GM04504 (cell line): ENCODE results near the gene DNAH3.
A peak's percentile ranks its signal among the peaks of the same experiment; 100 is the strongest.
"Not testable (repeated sequence)": the region's sequence is repeated elsewhere in the genome, so short reads cannot be mapped to it uniquely, and the experiment has no call there.

Experiments
- DNase-seq: peaks from one replicate; pipeline ENCODE4 v3.0.0-alpha.2; 2012; ENCODE audit warnings: low read depth

Gene DNAH3, protein sequence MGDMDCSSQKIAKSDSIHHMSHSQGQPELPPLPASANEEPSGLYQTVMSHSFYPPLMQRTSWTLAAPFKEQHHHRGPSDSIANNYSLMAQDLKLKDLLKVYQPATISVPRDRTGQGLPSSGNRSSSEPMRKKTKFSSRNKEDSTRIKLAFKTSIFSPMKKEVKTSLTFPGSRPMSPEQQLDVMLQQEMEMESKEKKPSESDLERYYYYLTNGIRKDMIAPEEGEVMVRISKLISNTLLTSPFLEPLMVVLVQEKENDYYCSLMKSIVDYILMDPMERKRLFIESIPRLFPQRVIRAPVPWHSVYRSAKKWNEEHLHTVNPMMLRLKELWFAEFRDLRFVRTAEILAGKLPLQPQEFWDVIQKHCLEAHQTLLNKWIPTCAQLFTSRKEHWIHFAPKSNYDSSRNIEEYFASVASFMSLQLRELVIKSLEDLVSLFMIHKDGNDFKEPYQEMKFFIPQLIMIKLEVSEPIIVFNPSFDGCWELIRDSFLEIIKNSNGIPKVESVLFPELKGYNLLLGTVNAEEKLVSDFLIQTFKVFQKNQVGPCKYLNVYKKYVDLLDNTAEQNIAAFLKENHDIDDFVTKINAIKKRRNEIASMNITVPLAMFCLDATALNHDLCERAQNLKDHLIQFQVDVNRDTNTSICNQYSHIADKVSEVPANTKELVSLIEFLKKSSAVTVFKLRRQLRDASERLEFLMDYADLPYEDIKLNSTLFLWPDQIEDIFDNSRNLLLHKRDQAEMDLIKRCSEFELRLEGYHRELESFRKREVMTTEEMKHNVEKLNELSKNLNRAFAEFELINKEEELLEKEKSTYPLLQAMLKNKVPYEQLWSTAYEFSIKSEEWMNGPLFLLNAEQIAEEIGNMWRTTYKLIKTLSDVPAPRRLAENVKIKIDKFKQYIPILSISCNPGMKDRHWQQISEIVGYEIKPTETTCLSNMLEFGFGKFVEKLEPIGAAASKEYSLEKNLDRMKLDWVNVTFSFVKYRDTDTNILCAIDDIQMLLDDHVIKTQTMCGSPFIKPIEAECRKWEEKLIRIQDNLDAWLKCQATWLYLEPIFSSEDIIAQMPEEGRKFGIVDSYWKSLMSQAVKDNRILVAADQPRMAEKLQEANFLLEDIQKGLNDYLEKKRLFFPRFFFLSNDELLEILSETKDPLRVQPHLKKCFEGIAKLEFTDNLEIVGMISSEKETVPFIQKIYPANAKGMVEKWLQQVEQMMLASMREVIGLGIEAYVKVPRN (N-terminal part only)

DNA sequence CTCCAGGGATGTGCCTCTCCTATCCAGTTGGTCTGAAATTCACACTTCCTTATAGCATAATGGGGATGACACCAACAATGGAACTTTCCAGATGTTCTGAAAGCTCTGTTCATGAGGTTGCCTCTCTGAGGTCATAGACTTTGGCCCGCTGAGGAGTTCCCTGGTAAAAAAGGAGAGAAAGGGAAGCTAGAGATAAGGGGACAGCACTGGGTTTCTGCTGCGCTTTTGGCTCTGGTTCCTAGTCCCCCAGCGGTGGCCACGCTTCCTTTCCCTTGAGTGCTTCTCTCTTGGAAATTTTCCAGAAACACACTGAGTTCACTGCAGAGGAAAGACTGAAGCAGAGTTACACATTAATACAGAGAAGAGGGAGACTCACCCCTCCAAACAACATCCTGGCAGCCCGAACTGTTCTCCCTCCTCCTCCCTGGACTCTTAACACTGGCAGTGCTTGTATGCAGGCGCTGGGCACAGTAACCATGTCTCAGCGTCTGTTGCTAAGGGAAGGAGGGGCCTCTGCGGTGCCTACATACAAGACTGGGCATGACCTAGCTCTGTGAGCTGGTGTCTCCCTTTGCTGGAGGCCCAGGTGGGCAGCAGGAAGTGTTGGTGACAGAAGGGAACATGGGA, at the start of gene DNAH3:
TSS of gene DNAH3 (minus strand) at position 472 of the 627 bp plus-strand sequence. CDS start 527 bp downstream, outside the sequence.
- DNase-seq, result no peak

- no peak for DNase-seq
Observed at GRCh38 chr16:21199607-21200218, 49.1 kb upstream of the DNAH3 start.

- no peak for DNase-seq
Observed at GRCh38 chr16:21197621-21198020, 47.0 kb upstream of the DNAH3 start.

DNA sequence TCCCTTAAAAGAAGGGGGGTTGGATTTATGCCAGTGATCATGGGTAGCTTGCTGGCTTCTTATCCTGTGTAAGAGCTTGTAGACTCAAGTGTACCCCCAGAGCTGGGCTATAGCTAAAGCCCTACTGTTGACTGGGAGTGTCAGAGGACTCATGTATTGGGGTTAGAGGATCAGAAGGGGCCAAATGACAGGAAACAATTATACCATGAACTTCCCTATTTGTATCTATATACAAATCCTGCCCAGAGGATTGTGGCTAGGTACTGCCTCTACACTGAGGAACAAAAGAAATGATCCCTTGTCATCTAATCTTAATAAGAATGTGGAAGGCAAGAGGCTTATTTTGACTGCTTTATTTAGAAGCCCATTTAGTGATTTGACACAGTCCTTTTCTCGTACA, 46.5 kb upstream of the DNAH3 start:
- DNase-seq, result no peak

DNA sequence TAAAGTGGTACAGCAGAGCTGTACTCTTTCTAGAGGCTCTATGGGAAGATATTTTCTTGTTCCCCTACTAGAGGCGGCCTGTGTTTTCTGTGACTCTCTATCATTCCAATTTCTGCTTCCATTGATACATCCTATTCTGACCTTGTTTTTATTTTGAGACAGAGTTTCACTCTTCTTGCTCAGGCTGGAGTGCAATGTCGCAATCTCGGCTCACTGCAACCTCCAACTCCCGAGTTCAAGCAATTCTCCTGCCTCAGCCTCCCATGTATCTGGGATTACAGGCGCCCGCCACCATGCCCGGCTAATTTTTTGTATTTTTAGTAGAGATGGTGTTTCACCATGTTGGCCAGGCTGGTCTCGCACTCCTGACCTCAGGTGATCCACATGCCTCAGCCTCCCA, 44.7 kb upstream of the DNAH3 start:
- DNase-seq, result not testable (repeated sequence)

DNA sequence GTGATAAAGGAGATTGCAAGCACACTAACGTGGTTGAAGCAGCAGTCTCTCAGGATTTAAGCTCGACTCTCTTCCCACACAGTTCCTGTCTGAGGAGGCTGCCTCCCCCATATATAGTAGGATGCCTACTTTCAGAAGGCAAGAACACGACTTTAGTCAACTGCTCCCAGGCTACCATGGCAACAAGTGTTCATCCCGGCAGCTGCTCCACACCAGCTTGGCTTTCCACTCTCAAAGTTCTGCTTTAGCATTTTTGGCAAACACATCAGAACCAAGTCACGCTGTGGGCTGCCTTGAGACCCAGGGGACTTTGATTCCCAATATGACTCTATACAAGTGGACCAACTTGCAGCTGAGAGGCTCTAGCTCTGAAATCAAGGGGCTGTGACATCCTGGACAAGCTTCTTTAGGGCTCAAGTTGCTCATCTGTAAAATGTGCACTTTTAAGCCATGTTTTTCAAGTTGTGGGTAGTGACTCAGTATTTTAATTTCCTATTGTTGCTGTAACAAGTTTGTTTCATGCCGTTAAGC, 44.2 kb upstream of the DNAH3 start:
- no peak for DNase-seq

DNA sequence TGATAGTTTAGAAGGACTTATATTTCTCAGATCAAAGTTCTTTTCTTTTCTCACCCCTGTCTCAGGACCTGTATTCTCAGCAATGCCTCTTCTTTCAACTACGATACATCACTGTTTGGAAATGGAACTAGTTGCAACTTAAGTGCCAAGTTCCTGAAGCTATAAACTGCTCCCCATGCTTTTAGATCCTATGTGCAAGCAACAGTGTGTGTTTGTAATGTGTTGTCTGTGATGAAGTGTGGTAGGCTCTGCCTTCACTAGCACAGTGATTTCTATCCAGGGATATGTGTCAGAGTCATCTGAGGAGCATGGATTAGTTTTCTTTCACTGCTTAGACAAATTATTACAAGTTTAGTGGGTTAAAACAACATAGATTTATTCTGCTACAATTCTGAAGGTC, 42.3 kb upstream of the DNAH3 start:
- DNase-seq, result no peak

DNA sequence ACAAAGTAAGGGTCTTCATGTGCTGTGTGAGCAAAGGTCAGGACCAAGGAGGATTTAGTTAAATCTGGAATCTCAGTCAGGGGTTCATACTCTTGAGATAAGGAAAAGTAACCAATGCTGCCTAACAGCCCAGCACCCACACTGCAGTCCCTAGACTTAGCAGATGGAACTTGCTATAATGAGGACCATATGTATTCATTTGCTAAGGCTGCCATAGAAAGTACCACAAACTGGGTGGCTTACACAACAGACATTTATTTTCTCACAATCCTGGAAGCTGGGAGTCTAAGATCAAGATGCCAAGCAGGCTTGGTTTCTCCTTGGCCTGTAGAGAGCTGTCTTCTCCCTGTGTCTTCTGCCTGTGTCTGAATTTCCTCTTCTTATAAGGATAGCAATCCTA, 40.0 kb upstream of the DNAH3 start:
- peak; percentile 53 for DNase-seq

DNA sequence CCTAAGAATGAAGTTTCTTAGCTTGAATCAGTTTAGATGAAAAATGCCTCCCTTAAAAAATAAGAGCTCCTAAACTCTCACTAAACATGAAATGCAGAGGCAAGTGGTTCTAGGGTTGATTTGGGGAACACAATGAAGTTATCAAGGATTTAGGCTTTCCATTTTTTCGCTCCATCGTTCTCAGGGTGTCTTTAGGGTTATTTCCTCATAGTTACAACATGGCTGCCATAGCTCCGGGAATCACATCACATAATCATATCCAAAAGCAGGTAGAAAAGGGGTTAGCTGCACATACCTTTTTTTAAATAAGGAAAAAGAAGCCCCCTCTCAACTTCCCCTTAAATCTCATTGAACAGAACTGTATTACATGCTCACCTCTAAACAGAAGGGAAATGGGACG, 39.4 kb upstream of the DNAH3 start:
- DNase-seq, result no peak

- no peak for DNase-seq
Observed at GRCh38 chr16:21189311-21189710, 38.7 kb upstream of the DNAH3 start.

DNA sequence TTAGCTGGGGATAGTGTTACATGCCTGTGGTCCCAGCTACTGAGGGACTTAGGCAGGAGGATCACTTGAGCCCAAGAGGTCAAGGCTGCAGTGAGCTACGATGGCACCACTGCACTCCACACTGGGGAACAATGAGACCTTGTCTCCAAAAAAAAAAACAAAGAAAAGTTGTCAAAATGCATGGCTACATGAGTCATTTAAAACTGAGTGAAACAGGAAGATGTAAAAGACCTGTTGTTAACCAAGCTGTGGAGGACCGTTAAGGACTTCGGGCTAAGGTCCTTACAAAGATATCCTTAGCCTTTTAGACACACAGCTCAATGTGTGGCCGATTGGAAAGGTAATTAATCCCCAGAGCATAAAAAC, 35.7 kb upstream of the DNAH3 start:
- DNase-seq, result no peak

- DNase-seq, result no peak
Observed at GRCh38 chr16:21185659-21186325, 35.1 kb upstream of the DNAH3 start.

- DNase-seq, result no peak
Observed at GRCh38 chr16:21184834-21185233, 34.2 kb upstream of the DNAH3 start.

DNA sequence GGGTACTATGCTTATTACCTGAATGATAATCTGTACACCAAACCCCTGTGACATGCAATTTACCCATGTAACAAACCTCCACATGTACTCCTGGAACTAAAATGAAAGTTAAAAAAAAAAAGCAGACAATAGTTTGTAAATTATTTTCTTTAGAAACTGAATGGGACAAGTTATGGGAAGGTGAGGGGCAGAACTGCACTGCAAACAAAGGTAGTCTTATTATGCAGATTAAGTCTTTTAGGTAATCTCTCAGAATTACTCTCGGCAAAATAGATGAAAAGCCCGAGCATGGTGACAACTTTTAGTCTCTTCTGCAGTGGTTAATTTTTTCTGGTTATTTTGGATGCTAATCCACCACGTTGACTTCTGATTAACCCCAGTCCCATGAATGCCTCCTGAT, 33.3 kb upstream of the DNAH3 start:
- no peak for DNase-seq

GRCh38 chr16:21179983-21180365, 29.3 kb upstream of the DNAH3 start:
- no peak for DNase-seq

DNA sequence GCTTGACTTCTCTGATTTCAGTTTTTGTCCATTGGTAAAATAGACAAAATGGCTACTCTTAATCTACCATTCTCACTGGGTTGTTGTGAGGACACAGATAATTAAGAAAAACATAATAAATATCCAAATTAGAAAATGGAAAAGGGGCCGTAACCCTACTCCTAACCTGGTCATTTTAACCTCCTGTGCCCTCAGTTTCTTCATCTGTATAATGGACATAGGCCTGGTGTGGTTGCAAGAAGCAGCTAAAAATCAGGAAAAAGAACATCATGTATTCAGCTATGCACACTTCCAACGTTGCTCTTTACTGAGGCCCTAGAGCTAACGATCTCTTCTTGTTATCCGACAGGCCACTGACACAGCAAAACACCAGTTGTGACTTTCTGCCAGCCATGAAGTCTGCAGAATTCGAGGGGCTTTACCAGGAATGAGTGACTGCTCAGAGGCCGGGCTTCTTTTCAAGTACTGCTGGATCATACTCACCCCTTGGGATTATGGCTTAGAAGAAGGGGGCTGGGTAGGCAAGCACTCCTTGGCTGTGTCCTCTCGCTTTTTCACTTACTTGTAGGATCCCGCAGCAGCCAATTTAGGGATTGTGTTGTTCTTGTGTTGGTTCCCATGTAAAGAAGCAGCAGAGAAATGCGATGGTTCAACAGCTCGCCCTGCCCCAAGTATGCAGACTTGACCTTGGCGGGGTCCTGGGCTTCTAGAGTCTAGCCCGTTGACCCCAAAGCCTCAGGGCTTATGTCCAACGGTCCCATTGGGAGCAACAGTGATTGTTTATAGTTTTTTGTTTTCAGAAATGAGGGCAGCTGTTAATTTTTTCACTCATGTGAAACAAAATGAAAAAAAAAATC, 28.7 kb upstream of the DNAH3 start:
- DNase-seq, result no peak

DNA sequence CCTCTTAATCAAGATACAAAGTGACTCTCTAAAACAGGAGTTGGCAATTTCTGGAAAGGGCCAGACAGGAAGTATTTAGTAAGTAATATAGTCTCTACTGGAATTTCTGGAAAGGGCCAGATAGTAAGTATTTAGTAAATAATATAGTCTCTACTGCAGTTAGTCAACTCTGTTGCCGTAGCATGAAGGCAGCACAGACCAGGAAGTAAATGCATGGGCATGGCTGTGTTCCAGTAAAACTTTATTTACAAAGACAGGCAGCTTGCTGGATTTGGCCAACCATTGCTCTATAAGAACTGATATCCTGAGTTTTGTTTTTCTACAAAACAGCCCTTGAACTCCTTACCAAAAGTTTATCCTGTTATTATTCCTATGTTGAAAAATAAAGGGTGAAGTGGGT, 24.8 kb upstream of the DNAH3 start:
- no peak for DNase-seq

GRCh38 chr16:21172650-21173049, 22.0 kb upstream of the DNAH3 start:
- no peak for DNase-seq

DNA sequence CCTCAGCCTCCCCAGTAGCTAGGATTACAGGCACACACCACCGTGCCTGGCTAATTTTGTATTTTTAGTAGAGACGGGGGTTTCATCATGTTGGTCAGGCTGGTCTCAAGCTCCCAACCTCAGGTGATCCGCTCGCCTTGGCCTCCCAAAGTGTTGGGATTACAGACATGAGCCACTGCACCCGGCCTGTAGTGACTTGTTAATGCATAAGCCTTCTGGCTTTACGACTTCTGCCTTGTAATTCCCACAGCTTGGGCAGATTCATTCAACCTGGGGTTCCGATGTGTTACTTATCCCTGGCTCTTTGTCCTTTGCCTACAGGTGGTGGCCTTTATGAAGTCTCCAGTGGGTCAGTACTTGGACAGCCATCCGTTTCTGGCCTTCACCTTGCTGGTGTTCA, 19.5 kb upstream of the DNAH3 start:
- not testable (repeated sequence) for DNase-seq
